DOHH2 (cell line): ENCODE results near the gene PTGIS.

Experiments used
- H3F3A ChIP-seq: fragments of 200-600 bp; sonication (generic), shearing (Covaris generic); 2 replicates; pipeline ENCODE4 v1.6.0; 2016; ENCODE audit warnings: antibody characterized with exemption, mild to moderate bottlenecking; ENCODE audit not compliant: control insufficient read depth, insufficient read depth
- H3K27ac ChIP-seq: fragments of 200-600 bp; sonication (generic); 2 replicates; pipeline ENCODE4 v1.5.1; 2014; ENCODE audit warnings: low read depth, mild to moderate bottlenecking, low read length, moderate library complexity
- H3K27me3 ChIP-seq: fragments of 200-600 bp; sonication (generic); 2 replicates; pipeline ENCODE4 v1.6.1; 2014; ENCODE audit warnings: mild to moderate bottlenecking, low read length, mixed read lengths; ENCODE audit not compliant: control insufficient read depth
- H3K36me3 ChIP-seq: fragments of 200-600 bp; sonication (generic); 2 replicates; pipeline ENCODE4 v1.6.1; 2014; ENCODE audit warnings: mild to moderate bottlenecking, low read length, moderate library complexity, mixed read lengths; ENCODE audit not compliant: control insufficient read depth
- H3K4me1 ChIP-seq: fragments of 200-600 bp; sonication (generic); 2 replicates; pipeline ENCODE4 v1.6.1; 2014; ENCODE audit warnings: mild to moderate bottlenecking, low read length, mixed read lengths; ENCODE audit not compliant: control insufficient read depth
- H3K4me2 ChIP-seq: fragments of 200-600 bp; sonication (generic); 2 replicates; pipeline ENCODE4 v1.6.0; 2014; ENCODE audit warnings: mild to moderate bottlenecking, low read length, moderate library complexity
- H3K4me3 ChIP-seq: fragments of 200-600 bp; sonication (generic); 2 replicates; pipeline ENCODE4 v1.5.1; 2014; ENCODE audit warnings: mild to moderate bottlenecking, low read length, mixed read lengths
- H3K79me2 ChIP-seq: fragments of 200-600 bp; sonication (generic); 2 replicates; pipeline ENCODE4 v1.6.1; 2014; ENCODE audit warnings: mild to moderate bottlenecking, low read length, mixed read lengths; ENCODE audit not compliant: control insufficient read depth
- H3K9me2 ChIP-seq: fragments of 200-600 bp; sonication (generic); replicated peaks from 2 replicates; pipeline ENCODE4 v1.6.1; 2014; ENCODE audit warnings: mild to moderate bottlenecking, low read length, mixed read lengths; ENCODE audit not compliant: control insufficient read depth
- H3K9me3 ChIP-seq: fragments of 200-600 bp; sonication (generic); 2 replicates; pipeline ENCODE4 v1.6.1; 2014; ENCODE audit warnings: antibody characterized with exemption, low read length, mixed read lengths; ENCODE audit not compliant: control insufficient read depth, insufficient read depth
- H4K20me1 ChIP-seq: fragments of 200-600 bp; sonication (generic); 2 replicates; pipeline ENCODE4 v1.6.0; 2014; ENCODE audit warnings: low read depth, mild to moderate bottlenecking, antibody characterized with exemption, low read length, moderate library complexity; ENCODE audit not compliant: control insufficient read depth, insufficient read depth
- EZH2phosphoT487 ChIP-seq: fragments of 200-600 bp; sonication (generic); IDR thresholded peaks from 2 replicates; pipeline ENCODE4 v1.6.1; 2017; ENCODE audit warnings: borderline replicate concordance, mild to moderate bottlenecking, antibody characterized with exemption, low read length, moderate library complexity, mixed read lengths
- TF ChIP-seq, protein P1 (sequence below): fragments of 200-600 bp; sonication (generic); IDR thresholded peaks from one replicate; pipeline ENCODE4 v1.5.1; 2014; ENCODE audit warnings: antibody characterized with exemption, mild to moderate bottlenecking, low read depth, low read length; ENCODE audit not compliant: poor library complexity, severe bottlenecking

The PTGIS gene

DNA sequence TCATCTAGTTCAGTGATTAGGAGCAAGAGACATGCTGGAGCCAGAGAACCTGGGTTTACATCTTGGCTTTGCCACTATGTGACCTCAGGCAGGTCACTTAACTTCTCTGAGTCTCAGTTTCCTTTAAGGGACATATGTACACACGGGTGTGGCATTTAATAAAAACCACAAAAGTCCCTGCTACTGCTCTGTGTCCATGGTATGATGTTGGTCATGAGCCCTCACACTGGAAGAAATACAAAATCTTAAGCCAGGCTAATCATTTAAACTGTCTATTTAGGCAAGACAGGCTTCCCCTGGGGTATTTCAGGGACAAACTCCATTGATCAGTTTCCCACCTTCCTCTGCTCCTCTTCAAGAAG is 12.9 kb upstream of the PTGIS start:
- no peaks in the 10 kb centered on the region for H3K9me2 ChIP-seq
- H3K4me1 ChIP-seq, result no peaks in the 10 kb centered on the region
- H3K79me2 ChIP-seq, result no peaks in the 10 kb centered on the region
- TF ChIP-seq, protein P1, sequence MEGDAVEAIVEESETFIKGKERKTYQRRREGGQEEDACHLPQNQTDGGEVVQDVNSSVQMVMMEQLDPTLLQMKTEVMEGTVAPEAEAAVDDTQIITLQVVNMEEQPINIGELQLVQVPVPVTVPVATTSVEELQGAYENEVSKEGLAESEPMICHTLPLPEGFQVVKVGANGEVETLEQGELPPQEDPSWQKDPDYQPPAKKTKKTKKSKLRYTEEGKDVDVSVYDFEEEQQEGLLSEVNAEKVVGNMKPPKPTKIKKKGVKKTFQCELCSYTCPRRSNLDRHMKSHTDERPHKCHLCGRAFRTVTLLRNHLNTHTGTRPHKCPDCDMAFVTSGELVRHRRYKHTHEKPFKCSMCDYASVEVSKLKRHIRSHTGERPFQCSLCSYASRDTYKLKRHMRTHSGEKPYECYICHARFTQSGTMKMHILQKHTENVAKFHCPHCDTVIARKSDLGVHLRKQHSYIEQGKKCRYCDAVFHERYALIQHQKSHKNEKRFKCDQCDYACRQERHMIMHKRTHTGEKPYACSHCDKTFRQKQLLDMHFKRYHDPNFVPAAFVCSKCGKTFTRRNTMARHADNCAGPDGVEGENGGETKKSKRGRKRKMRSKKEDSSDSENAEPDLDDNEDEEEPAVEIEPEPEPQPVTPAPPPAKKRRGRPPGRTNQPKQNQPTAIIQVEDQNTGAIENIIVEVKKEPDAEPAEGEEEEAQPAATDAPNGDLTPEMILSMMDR, result no peak
- H3K4me3 ChIP-seq, result no peak overlapping the region
- no peak overlapping the region for H3K27ac ChIP-seq
- H3K4me2 ChIP-seq, result no peak overlapping the region
- H4K20me1 ChIP-seq, result no peaks in the 10 kb centered on the region
- H3K36me3 ChIP-seq, result no peaks in the 10 kb centered on the region
- no peaks in the 10 kb centered on the region for H3F3A ChIP-seq
- peaks cover 33% of the 10 kb centered on the region for H3K27me3 ChIP-seq
- no peaks in the 10 kb centered on the region for H3K9me3 ChIP-seq

- Histone ChIP-seq H3F3A (no peaks in the 10 kb centered on the region), H3K9me2 (no peaks in the 10 kb centered on the region), H3K27ac (no peak overlapping the region), H3K27me3 (peaks cover 28% of the 10 kb centered on the region), H3K4me1 (no peaks in the 10 kb centered on the region), H3K79me2 (no peaks in the 10 kb centered on the region), H3K4me3 (no peak overlapping the region), H3K4me2 (no peak overlapping the region), H3K9me3 (no peaks in the 10 kb centered on the region), H4K20me1 (no peaks in the 10 kb centered on the region), H3K36me3 (no peaks in the 10 kb centered on the region)
- TF ChIP-seq, protein P1, result no peak
- no peak for TF ChIP-seq EZH2phosphoT487
Observed at GRCh38 chr20:49579874-49580812, 12.2 kb upstream of the PTGIS start.

DNA sequence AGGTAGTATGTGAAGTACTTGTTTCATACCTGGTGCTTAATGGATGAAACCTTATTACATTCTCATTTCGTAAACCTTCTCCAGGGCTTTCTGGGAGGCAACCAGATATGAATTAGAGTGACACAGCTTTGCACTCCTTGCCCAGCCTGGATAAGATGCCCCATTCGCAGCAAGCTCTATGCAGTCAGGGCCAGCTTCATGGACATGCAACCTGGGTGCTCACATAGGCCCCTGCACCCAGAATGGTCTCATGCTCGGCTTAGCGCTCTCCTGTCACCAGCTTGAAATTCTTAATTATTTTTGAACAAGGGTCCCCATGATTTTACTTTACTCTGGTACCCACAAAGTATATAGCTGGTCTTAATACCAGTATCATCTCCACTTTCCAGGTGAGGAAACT is 11.3 kb upstream of the PTGIS start:
- Histone ChIP-seq H3K4me3 (no peak overlapping the region), H3K79me2 (no peaks in the 10 kb centered on the region), H3K27ac (no peak overlapping the region), H3F3A (no peaks in the 10 kb centered on the region), H3K27me3 (peaks cover 23% of the 10 kb centered on the region), H3K4me1 (no peaks in the 10 kb centered on the region), H3K36me3 (no peaks in the 10 kb centered on the region), H3K4me2 (no peak overlapping the region), H4K20me1 (no peaks in the 10 kb centered on the region), H3K9me3 (no peaks in the 10 kb centered on the region), H3K9me2 (no peaks in the 10 kb centered on the region)
- no peak for TF ChIP-seq EZH2phosphoT487
- TF ChIP-seq, protein P1, result no peak
